Hepatocyte (in vitro differentiated cells): ENCODE data around the gene MSRB1. TPM values are rescaled to one million over a fixed set of nuclear protein-coding genes. Genes with fewer than 3 reads are reported as not detected.

ENCODE experiments used
- DNase-seq: peaks from one replicate; pipeline ENCODE4 v3.0.0-alpha.2; 2016; ENCODE audit warnings: low spot score
- H2AFZ ChIP-seq: fragments of 200-600 bp; sonication (generic); 2 replicates; pipeline ENCODE4 v1.6.0; 2016; ENCODE audit warnings: antibody characterized with exemption, mild to moderate bottlenecking
- H3K27ac ChIP-seq: fragments of 200-600 bp; sonication (generic); 2 replicates; pipeline ENCODE4 v1.5.1; 2016; ENCODE audit warnings: mild to moderate bottlenecking
- H3K27me3 ChIP-seq: fragments of 200-600 bp; sonication (generic); 2 replicates; pipeline ENCODE4 v1.6.1; 2016
- H3K36me3 ChIP-seq: fragments of 200-600 bp; sonication (generic); replicated peaks from 2 replicates; pipeline ENCODE4 v1.5.1; 2016; ENCODE audit warnings: low read depth; ENCODE audit not compliant: insufficient read depth
- H3K4me1 ChIP-seq: fragments of 200-600 bp; sonication (generic); 2 replicates; pipeline ENCODE4 v1.5.1; 2016; ENCODE audit warnings: mild to moderate bottlenecking, moderate library complexity; ENCODE audit not compliant: insufficient read depth
- H3K4me2 ChIP-seq: fragments of 200-600 bp; sonication (generic); 2 replicates; pipeline ENCODE4 v1.6.0; 2016
- H3K4me3 ChIP-seq: fragments of 200-600 bp; sonication (generic); 2 replicates; pipeline ENCODE4 v1.5.1; 2016; ENCODE audit warnings: mild to moderate bottlenecking
- H3K79me2 ChIP-seq: fragments of 200-600 bp; sonication (generic); 2 replicates; pipeline ENCODE4 v1.6.0; 2017; ENCODE audit warnings: mild to moderate bottlenecking
- H3K9me2 ChIP-seq: fragments of 200-600 bp; sonication (generic); replicated peaks from 2 replicates; pipeline ENCODE4 v1.6.0; 2017; ENCODE audit warnings: mild to moderate bottlenecking; ENCODE audit not compliant: insufficient read depth
- H3K9me3 ChIP-seq: fragments of 200-600 bp; sonication (generic); 2 replicates; pipeline ENCODE4 v1.5.1; 2016; ENCODE audit warnings: low read depth, mild to moderate bottlenecking
- H4K20me1 ChIP-seq: fragments of 200-600 bp; sonication (generic); 2 replicates; pipeline ENCODE4 v1.6.0; 2016; ENCODE audit warnings: mild to moderate bottlenecking; ENCODE audit not compliant: insufficient read depth, poor library complexity, severe bottlenecking
- EZH2 ChIP-seq: fragments of 200-600 bp; sonication (generic); IDR thresholded peaks from 2 replicates; pipeline ENCODE4 v1.6.1; 2016; ENCODE audit warnings: antibody characterized with exemption, mild to moderate bottlenecking, borderline replicate concordance
- EZH2phosphoT487 ChIP-seq: fragments of 200-600 bp; sonication (generic); IDR thresholded peaks from one replicate; pipeline ENCODE4 v1.6.1; 2018; ENCODE audit warnings: antibody characterized with exemption, mild to moderate bottlenecking, low read depth, moderate library complexity; ENCODE audit not compliant: unreplicated experiment, severe bottlenecking
- WGBS: methylation state at CpG from one replicate; pipeline ENCODE4 v1.1.6; 2016; ENCODE audit warnings: low lambda C conversion rate; ENCODE audit errors: missing lambda C conversion rate; 5-methylcytosine and 5-hydroxymethylcytosine counted together
- polyA plus RNA-seq: library from polyadenylated mRNA; unstranded; fragments of >200 nt; fragmentation: Nextera tagmentation; extraction: Ambion mirVana; gene quantifications from 2 replicates; pipeline ENCODE4 v1.2.1, GENCODE V29; 2016
- total RNA-seq: library from RNA; depleted of rRNA; stranded (reverse); fragments of >200 nt; gene quantifications from 2 replicates; pipeline ENCODE4 v1.2.3, GENCODE V29; 2014
- TF ChIP-seq, protein P1 (sequence below): fragments of 200-600 bp; sonication (generic); IDR thresholded peaks from 2 replicates; pipeline ENCODE4 v1.5.1; 2016; ENCODE audit warnings: antibody characterized with exemption, mild to moderate bottlenecking; ENCODE audit not compliant: poor library complexity

The MSRB1 gene
- total and polyA plus RNA-seq, 2 experiments from 2014 or later: 31.3 to 62.4 TPM

DNA sequence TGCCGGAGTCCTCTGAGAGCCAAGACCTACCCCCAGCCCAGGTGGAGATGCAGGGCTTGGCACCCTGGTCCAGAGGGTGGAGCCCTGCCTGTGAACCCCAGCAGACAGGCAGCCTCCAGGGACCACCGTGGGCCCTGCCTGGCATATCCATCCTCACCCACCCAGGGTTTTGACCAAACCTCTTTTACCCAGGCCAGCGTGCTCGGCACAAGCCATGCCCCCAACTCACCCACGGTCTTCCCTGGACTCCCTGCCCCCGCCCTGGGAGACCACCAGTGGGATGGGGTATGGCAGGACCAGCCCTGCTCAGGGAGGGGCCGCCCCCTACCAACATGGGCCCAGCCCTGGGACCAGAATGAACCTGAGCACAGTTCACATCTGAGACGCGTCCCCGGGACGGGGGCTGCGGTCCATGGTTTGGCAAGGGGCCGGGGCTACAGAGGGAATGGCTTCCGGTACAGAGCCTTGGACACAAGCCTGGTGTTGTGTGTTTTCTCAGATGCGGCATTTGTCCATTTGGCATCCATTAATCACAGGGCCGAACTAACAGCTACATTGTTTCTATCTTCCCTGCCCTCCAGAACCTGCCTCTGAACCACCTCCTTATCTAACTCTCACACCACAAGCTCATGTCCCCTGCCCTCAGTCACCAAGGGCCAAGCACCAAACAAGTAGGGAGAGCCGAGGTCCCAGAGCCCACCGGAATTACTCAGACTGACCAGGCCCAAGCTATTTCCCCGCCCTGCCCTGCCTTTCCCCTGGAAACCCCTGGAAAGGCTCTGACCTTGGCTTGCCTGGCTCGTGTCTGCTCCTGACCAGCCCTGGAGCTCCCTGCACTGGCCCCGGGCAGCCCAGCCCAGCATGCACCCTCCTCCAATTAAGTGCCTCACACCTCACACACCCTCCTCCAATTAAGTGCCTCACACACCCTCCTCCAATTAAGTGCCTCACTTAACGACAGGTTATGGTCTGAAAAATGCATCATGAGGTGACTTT is 38.9 kb downstream of the MSRB1 start:
- no peaks in the 10 kb centered on the region for H3K79me2 ChIP-seq
- no peak for DNase-seq
- H3K4me2 ChIP-seq: no peak overlapping the region
- no peaks in the 10 kb centered on the region for H3K36me3 ChIP-seq
- H2AFZ ChIP-seq: no peak overlapping the region
- TF ChIP-seq, protein P1, sequence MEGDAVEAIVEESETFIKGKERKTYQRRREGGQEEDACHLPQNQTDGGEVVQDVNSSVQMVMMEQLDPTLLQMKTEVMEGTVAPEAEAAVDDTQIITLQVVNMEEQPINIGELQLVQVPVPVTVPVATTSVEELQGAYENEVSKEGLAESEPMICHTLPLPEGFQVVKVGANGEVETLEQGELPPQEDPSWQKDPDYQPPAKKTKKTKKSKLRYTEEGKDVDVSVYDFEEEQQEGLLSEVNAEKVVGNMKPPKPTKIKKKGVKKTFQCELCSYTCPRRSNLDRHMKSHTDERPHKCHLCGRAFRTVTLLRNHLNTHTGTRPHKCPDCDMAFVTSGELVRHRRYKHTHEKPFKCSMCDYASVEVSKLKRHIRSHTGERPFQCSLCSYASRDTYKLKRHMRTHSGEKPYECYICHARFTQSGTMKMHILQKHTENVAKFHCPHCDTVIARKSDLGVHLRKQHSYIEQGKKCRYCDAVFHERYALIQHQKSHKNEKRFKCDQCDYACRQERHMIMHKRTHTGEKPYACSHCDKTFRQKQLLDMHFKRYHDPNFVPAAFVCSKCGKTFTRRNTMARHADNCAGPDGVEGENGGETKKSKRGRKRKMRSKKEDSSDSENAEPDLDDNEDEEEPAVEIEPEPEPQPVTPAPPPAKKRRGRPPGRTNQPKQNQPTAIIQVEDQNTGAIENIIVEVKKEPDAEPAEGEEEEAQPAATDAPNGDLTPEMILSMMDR: no peak
- no peak for TF ChIP-seq EZH2
- no peak for TF ChIP-seq EZH2phosphoT487
- no peaks in the 10 kb centered on the region for H3K27me3 ChIP-seq
- H3K9me3 ChIP-seq: no peaks in the 10 kb centered on the region
- H3K4me3 ChIP-seq: no peak overlapping the region
- H4K20me1 ChIP-seq: no peaks in the 10 kb centered on the region
- peaks cover 3% of the 10 kb centered on the region for H3K4me1 ChIP-seq
- H3K27ac ChIP-seq: no peak overlapping the region
- H3K9me2 ChIP-seq: no peaks in the 10 kb centered on the region
- WGBS: 79% methylated on average over 21 of the region's 22 CpGs

DNA sequence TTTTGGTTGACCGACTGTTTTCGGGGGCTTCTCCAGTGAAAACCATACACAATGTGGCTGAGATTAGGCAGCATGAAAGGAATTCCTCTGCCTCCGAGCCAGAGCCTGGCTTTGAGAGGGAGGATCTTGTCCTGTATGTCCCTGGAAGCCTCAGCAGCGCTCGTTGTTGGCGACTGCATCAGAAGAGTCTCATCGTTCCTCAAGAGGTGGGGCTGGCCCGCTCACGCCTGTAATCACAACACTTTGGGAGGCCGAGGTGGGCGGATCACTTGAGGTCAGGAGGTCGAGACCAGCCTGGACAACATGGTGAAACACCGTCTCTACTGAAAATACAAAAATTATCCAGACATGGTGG is 39.8 kb downstream of the MSRB1 start:
- Histone ChIP-seq H3K27me3 (no peaks in the 10 kb centered on the region), H2AFZ (no peak overlapping the region), H3K9me3 (no peaks in the 10 kb centered on the region), H3K9me2 (no peaks in the 10 kb centered on the region), H3K27ac (no peak overlapping the region), H3K79me2 (no peaks in the 10 kb centered on the region), H4K20me1 (no peaks in the 10 kb centered on the region), H3K4me3 (no peak overlapping the region), H3K4me2 (no peak overlapping the region), H3K4me1 (peaks cover 3% of the 10 kb centered on the region), H3K36me3 (no peaks in the 10 kb centered on the region)
- WGBS: 73% methylated on average over 13 of the region's 13 CpGs
- no peak for TF ChIP-seq EZH2phosphoT487
- TF ChIP-seq, protein P1: no peak
- TF ChIP-seq EZH2: no peak
- no peak for DNase-seq

DNA sequence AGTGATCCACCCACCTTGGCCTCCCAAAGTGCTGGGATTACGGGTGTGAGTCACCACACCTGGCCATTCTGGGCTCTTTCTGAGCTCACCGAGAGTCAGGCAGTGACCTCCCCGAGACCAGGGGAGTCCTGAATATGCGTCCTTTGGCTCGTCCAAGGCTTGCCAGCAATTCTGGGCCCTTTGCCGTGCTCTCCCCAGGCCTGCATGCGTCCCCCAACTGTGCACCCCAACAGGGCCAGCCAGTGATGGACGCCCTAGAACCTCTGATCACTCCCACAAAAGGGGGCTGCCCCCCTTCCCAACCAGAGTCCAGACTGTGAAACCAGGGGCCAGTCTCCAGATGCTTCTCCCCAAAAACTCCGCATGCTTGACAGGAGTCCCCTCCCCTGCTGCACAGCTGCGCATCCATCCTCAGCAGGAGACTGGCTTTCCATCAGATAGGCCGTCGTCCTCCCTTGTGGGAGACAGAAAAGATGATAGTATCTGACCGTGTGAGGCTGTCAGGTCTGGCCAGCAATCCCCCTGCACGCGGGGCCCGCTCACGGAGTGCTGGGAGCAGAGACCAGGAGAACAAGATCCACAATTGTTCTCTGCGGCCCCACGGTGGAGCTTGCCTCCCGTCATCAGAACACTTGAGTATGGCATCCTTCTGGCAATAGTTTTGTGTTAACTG is 40.3 kb downstream of the MSRB1 start:
- Histone ChIP-seq H3K9me2 (no peaks in the 10 kb centered on the region), H3K4me2 (no peak overlapping the region), H3K36me3 (no peaks in the 10 kb centered on the region), H3K27me3 (no peaks in the 10 kb centered on the region), H3K4me1 (peaks cover 3% of the 10 kb centered on the region), H3K79me2 (no peaks in the 10 kb centered on the region), H3K27ac (no peak overlapping the region), H2AFZ (no peak overlapping the region), H3K9me3 (no peaks in the 10 kb centered on the region), H4K20me1 (no peaks in the 10 kb centered on the region), H3K4me3 (no peak overlapping the region)
- WGBS: 84% methylated on average over 20 of the region's 20 CpGs
- TF ChIP-seq EZH2 (no peak), EZH2phosphoT487 (no peak)
- TF ChIP-seq, protein P1: no peak
- DNase-seq: no peak
